ENCODE results near the gene MAML3. TPM values are rescaled to one million over a fixed set of nuclear protein-coding genes. Genes with fewer than 3 reads are reported as not detected.

Gene MAML3
- total RNA-seq, 1 experiment from 2014 or later: 5.9 TPM

DNA sequence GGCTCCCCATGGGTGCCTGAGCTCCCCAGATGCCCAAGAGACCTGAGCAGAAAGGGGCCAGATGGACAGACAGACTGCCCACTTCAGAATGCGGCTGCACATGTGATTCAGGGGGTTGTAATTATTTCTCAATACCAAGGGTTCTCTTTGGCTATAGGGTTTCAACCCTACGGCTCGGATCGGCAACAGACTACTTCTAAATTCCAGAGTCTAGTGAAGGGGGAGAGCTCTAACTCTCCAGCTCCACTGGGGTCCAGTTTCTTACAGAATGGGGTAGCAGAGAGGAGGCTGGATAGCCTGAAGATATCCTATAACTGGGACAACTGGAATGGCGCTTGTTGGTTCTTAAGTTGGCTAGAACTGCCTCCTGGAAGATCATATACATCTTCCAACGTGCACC lies 352.1 kb downstream of the MAML3 start:
- H3K36me3 ChIP-seq (replicated peaks; ENCODE audit: control insufficient read depth, insufficient read depth, low read length): no peaks in the 10 kb centered on the region
- no peak for DNase-seq
- H3K27me3 ChIP-seq (ENCODE audit: control insufficient read depth, insufficient read depth, low read length): no peaks in the 10 kb centered on the region
- no peak overlapping the region for H3K4me3 ChIP-seq (ENCODE audit: insufficient read depth, low read depth, low read length)

DNA sequence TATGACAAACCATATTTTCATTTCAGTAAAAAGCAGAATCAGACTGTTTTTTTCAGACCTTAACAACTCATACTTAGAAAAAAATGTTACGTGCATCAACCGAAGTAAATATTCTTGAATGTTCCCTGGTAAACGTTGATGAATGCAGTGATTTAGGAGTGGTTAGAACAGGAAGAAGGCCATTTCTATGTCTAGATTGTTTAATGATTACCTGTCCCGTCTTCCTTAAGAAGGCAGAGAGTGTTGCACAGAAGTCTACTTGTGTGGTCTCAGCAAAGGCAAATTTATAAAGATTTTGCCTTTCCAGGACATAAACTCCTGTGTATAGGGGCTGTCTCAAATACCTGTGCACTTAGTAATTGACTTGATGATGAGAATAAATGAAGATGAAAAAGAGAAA lies 353.9 kb downstream of the MAML3 start:
- no peak overlapping the region for H3K4me3 ChIP-seq (ENCODE audit: insufficient read depth, low read depth, low read length)
- H3K36me3 ChIP-seq (replicated peaks; ENCODE audit: control insufficient read depth, insufficient read depth, low read length): no peaks in the 10 kb centered on the region
- H3K27me3 ChIP-seq (ENCODE audit: control insufficient read depth, insufficient read depth, low read length): no peaks in the 10 kb centered on the region
- no peak for DNase-seq

DNA sequence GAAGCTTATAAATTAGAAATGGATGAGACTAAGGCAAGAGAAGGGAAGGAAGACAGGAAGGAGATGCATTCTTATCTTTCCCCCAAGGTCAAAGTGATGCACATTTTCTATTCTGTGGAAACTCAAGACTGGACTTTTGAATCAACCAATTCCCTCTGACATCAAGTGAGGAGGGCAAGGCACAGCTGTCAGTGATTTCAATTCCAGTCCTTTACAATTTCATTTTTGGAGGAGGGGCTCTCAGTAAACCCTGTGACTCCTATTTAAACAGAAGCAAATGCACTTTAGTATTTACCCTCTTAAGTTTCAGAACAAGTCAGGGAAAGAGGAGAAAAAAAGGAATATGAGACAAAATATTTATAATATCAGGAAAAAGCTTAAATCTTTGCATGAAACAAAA lies 354.4 kb downstream of the MAML3 start:
- Histone ChIP-seq H3K4me3 (ENCODE audit: insufficient read depth, low read depth, low read length) (no peak overlapping the region), H3K36me3 (replicated peaks; ENCODE audit: control insufficient read depth, insufficient read depth, low read length) (no peaks in the 10 kb centered on the region), H3K27me3 (ENCODE audit: control insufficient read depth, insufficient read depth, low read length) (no peaks in the 10 kb centered on the region)
- no peak for DNase-seq

DNA sequence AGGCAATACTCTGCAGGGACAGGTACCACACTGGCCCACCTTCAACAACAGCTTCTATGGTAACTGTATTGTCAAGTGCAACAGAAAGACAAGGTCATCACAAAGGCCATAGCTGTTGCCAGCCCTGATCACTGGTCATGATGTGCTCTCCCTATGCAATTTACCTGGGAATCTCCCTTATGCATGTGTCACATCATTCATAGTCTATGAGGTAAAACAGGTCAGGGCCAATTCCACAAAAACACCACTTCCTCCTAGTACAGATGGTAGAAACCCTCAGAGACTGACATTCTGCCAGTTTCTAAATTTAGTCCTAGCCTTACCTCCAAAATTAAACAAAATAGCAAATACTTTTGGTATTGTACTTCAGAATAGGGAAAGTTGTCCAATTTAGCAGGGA lies 355.5 kb downstream of the MAML3 start:
- no peak for DNase-seq
- Histone ChIP-seq H3K36me3 (replicated peaks; ENCODE audit: control insufficient read depth, insufficient read depth, low read length) (no peaks in the 10 kb centered on the region), H3K4me3 (ENCODE audit: insufficient read depth, low read depth, low read length) (no peak overlapping the region), H3K27me3 (ENCODE audit: control insufficient read depth, insufficient read depth, low read length) (no peaks in the 10 kb centered on the region)

DNA sequence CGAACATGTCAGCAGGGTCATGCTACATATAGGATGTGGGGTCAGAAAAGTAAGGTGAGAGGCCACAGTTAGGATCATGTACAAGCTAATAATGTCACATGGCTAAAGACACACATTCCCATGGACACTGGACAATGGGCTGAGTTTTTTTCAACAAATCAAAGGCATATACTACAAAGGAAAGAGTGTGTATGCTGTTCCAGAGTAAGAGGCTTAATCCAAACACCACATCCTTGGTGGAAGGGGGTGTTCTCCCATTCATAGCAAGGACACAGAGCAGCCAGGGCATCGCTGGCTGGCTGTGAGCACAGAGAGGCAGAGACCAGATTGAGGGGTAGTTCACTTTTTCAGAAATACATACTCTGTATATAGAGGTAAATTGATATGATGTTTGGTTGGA lies 356.7 kb downstream of the MAML3 start:
- no peak for DNase-seq
- H3K36me3 ChIP-seq (replicated peaks; ENCODE audit: control insufficient read depth, insufficient read depth, low read length): no peaks in the 10 kb centered on the region
- H3K4me3 ChIP-seq (ENCODE audit: insufficient read depth, low read depth, low read length): no peak overlapping the region
- no peaks in the 10 kb centered on the region for H3K27me3 ChIP-seq (ENCODE audit: control insufficient read depth, insufficient read depth, low read length)

DNA sequence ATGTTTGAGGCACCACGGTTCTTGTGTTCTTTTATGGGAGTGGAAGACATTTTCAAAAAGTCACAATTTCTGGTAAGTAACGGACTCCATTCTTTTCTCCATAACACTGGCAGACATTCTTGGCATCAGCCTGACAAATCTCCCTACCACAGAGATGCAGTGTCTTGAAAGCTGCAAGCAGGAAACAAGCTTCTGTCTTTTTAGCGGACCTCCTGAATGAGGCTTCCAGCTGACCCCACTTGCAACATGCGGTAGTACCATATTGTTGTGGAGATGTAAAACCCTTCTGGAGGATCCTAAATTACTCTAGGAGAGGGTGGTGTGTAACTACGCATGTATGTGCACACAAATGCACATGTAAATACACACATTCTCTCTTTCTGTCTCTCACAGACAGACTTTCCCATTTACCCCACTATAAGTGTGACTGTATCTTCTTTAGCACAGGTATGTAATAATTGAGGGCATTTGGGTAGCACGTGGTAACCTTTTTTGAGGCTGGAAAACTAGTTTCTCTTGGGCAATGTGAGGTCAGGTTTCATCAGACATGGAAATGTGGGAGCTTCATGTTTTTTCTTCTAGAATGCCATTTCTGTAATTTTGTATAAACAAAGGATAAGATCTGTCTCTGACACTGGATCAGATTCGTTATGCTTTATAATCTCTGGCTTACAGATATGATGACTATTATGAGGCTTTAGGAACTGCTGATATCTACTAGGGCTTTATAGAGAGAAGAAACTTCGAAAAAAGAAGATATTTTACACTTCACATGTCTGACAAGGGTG lies 358.3 kb downstream of the MAML3 start:
- H3K36me3 ChIP-seq (replicated peaks; ENCODE audit: control insufficient read depth, insufficient read depth, low read length): no peaks in the 10 kb centered on the region
- no peak overlapping the region for H3K4me3 ChIP-seq (ENCODE audit: insufficient read depth, low read depth, low read length)
- no peaks in the 10 kb centered on the region for H3K27me3 ChIP-seq (ENCODE audit: control insufficient read depth, insufficient read depth, low read length)
- DNase-seq: no peak

DNA sequence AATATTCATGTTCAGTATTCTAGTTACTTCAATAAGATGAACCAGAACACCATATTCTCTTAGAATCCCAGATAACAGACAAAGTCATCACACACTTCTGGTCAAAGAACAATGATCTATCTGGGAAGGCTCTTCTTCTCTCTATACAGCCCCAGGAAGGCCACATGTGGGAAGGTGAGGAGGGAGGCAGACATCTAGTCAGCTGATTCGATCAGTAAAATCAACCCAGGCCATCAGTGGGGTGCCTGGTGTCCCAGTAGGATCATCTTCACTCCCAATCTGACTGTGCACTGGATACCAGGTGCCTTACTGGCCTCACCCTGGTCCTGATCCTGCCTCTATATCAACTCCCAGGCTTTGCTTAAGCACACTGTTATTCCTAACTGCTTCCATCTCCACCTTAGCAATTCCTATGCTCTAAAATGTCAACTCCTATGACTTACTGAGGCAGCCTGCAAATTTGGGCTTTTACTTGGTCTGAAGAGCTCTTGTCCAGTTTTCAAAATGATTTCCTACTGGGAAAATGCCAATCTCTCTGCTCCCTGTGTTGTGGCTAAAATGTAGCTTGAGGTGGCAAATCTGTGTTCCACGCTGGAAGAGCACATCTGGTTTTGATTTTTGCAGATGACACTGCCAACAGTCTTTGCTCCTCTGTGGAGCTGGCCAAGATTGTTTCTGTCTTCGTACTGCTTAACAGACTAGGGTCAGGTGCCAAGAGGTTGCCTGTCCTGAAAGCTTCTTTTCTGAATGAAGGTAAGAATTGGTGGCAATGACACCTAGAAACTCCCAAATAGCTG lies 359.6 kb downstream of the MAML3 start:
- Histone ChIP-seq H3K4me3 (ENCODE audit: insufficient read depth, low read depth, low read length) (no peak overlapping the region), H3K36me3 (replicated peaks; ENCODE audit: control insufficient read depth, insufficient read depth, low read length) (no peaks in the 10 kb centered on the region), H3K27me3 (ENCODE audit: control insufficient read depth, insufficient read depth, low read length) (no peaks in the 10 kb centered on the region)
- DNase-seq: no peak

DNA sequence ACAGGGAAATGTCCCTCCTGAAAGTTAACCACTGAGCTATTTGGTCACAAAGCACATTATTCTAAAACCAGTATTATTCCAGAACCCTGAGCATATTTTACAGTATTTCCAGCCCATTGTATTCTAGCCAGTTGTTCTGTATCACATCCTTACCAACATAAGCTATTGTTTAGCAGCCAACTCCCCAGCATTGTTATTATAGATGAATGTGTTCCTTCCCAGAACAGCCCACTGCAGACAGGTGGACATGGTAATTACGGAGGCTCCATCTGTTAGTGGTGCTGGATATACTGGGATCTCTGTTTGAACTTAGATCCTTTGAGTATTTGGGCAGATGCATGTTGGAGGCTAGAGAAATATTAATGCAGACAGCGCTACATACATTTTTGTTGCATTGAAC lies 362.3 kb downstream of the MAML3 start:
- Histone ChIP-seq H3K36me3 (replicated peaks; ENCODE audit: control insufficient read depth, insufficient read depth, low read length) (no peaks in the 10 kb centered on the region), H3K27me3 (ENCODE audit: control insufficient read depth, insufficient read depth, low read length) (no peaks in the 10 kb centered on the region), H3K4me3 (ENCODE audit: insufficient read depth, low read depth, low read length) (no peak overlapping the region)
- no peak for DNase-seq

DNA sequence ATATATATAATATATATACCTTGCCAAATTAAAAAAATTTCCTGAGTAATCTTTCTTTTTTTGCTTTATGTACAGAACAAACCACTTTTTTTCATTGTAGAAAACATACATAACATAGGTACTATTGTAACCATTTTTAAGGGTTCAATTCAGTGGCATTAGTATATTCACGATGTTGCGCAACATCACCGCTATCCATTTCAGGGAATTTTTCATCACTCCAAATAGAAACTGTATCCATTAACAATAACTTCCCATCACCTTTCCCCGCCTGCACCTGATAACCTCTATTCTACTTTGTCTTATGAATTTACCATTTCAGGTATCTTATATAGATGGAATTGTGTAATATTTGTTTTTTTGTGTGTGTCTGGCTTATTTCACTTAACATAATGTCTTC lies 363.7 kb downstream of the MAML3 start:
- no peak overlapping the region for H3K4me3 ChIP-seq (ENCODE audit: insufficient read depth, low read depth, low read length)
- no peaks in the 10 kb centered on the region for H3K36me3 ChIP-seq (replicated peaks; ENCODE audit: control insufficient read depth, insufficient read depth, low read length)
- DNase-seq: no peak
- H3K27me3 ChIP-seq (ENCODE audit: control insufficient read depth, insufficient read depth, low read length): no peaks in the 10 kb centered on the region

DNA sequence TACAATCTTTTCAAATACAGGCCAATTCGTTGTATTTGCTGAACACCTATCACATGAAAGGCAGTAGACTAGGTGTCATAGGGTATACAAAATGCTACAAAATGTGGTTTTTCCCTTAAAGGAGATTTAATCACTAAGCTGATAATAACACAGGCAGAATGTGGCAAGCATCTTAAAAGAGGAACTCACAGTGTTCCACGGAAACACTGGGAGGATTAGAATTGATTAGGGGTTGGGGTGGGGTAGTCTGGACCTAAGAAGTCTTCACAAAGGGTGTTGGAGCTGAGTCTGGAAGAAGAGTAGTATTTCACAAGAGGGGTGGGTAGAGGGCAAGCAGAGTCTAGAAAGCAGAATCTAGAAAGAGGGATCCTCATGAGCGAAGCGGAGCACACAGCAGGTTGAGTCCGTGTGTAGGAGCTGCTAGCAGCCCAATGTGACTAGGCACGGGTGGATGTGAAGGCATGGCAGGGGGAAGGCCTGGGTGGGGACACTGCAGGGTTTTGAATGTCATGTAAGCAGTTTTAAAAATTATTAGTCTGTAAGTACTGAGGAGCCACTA lies 364.8 kb downstream of the MAML3 start:
- H3K27me3 ChIP-seq (ENCODE audit: control insufficient read depth, insufficient read depth, low read length): no peaks in the 10 kb centered on the region
- H3K4me3 ChIP-seq (ENCODE audit: insufficient read depth, low read depth, low read length): no peak overlapping the region
- no peaks in the 10 kb centered on the region for H3K36me3 ChIP-seq (replicated peaks; ENCODE audit: control insufficient read depth, insufficient read depth, low read length)
- DNase-seq: no peak

DNA sequence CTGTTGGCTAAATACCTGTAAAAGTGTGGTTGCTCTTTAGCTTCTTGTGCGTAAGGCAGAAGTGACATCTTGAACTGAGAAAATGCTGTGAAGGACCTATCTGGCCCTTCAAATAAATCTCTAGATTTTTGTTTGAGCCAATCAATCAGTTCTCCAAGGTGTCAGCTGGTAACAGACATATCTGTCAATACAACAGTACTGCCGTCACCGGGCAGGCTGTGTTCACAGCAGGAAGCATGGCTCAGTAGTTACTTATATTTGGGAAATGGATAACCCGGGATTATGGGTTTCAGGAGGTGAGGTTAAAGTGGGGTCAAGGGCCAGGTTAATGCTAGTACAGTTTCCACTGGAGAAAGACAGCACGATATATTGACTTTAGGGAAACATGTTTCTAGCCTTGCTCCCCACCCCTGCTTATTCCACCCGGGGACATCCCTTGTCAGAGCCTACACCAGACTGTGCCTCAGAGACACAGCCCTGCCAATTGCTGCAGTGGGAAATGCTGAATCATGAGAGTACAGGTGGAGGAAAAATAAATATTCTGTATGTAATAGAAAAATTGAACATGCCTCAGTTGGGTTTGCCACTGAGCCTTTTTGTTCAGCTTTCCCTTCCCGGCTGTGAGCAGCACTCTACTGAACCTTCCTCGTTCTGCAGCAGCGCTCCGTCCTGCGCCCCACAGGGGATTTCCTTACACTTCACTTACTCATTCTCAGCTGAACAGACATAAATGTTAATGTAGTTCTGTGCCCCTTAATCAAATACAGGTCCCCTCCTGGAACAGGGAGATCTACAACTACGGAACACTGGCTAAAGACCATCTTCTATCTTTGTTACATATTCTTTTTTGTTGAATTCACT lies 367.3 kb downstream of the MAML3 start:
- no peak for DNase-seq
- no peaks in the 10 kb centered on the region for H3K27me3 ChIP-seq (ENCODE audit: control insufficient read depth, insufficient read depth, low read length)
- H3K4me3 ChIP-seq (ENCODE audit: insufficient read depth, low read depth, low read length): no peak overlapping the region
- H3K36me3 ChIP-seq (replicated peaks; ENCODE audit: control insufficient read depth, insufficient read depth, low read length): no peaks in the 10 kb centered on the region

DNA sequence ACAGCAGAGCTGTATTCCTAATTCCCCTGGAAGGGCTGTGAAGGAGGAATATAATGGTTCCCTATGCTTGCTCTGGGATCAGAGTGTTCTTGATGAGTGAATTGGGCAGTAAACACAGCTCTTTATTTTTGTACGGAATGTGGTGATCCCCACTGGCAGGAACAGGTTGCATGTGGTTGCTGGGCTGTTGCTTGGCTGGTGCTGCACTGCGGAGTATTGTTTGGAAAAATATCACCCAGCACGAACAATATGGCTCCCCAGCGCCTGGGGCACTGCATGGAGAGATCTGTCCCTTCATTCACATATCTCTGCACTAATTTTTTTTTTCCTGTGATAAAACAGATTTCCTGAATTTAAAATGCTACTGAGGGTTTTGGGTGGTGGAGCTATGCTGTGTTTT lies 368.6 kb downstream of the MAML3 start:
- Histone ChIP-seq H3K36me3 (replicated peaks; ENCODE audit: control insufficient read depth, insufficient read depth, low read length) (no peaks in the 10 kb centered on the region), H3K27me3 (ENCODE audit: control insufficient read depth, insufficient read depth, low read length) (no peaks in the 10 kb centered on the region), H3K4me3 (ENCODE audit: insufficient read depth, low read depth, low read length) (no peak overlapping the region)
- DNase-seq: no peak

DNA sequence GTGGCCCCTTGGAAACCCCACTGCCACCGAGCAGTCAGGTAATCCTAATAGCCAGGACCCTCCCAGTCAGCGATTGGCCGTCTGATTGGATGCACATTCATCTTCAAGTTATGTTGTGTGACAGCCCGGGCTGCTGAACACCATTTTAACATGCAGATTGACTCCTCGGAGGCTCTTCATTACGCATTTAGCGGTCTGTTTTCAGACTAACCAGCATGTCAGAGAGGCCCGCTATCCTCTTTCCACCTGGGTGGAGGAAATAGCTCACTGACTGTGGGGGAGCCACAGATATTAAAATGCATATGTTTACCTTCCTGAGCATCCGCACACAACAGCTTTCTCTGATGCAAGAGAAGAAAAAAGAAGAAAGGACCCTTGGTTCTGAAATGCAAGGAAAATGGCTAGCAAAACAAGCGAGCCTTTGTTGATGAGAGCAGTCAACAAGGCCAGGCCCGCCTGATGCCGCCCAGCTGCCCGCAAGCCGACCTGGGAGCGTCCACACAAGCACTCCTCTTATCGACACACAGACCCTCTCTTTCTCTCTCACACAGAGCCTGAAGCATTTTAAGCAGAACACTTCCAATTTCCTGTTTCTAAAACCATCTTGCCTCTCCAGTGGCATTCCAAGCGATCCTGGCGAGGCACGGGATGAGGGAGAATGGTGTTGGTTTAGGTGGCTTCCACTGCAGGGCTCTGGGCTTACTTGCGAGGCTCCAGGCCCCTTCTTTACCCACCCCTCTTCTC lies 370.1 kb downstream of the MAML3 start:
- peak; percentile 47 for DNase-seq
- no peaks in the 10 kb centered on the region for H3K36me3 ChIP-seq (replicated peaks; ENCODE audit: control insufficient read depth, insufficient read depth, low read length)
- no peaks in the 10 kb centered on the region for H3K27me3 ChIP-seq (ENCODE audit: control insufficient read depth, insufficient read depth, low read length)
- no peak overlapping the region for H3K4me3 ChIP-seq (ENCODE audit: insufficient read depth, low read depth, low read length)

Data from H7 (cell line).